Measurements from ENCODE around the gene ETS1.

DNA sequence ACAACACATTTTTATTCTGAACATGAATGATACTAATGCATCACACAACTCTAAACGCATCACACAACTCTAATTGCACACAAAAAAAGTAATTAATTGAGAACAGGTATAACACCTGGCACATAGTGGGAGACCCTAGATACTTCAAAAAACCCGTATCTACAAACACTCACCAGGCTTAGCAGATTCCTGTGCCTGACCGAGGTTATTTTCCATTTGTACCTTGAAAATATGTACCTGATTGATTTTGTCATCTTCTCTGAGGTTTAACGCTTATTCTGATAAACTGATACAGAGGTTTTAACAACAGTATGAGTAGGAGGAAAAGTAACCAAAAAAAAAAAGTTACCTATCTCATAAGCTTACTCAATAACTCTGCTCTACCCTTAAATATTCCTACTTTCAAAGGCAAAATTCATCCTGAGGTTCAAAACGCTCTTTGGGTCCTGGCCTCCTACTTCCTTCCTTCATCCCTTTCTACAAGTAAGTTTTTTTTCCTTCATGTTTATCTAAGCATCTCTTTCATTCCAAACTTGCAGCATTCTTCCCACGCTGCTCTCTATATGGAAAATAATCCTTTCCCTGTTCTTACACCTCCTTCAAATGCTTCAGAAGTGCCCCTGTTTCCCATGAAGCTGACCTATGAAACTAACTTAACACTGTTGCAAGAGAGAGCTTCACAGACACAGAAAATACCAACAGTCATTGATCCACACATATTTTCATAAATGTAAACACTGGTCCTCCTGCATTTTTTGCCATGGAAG lies 73.3 kb downstream of the ETS1 start:
- TF ChIP-seq, protein P1, sequence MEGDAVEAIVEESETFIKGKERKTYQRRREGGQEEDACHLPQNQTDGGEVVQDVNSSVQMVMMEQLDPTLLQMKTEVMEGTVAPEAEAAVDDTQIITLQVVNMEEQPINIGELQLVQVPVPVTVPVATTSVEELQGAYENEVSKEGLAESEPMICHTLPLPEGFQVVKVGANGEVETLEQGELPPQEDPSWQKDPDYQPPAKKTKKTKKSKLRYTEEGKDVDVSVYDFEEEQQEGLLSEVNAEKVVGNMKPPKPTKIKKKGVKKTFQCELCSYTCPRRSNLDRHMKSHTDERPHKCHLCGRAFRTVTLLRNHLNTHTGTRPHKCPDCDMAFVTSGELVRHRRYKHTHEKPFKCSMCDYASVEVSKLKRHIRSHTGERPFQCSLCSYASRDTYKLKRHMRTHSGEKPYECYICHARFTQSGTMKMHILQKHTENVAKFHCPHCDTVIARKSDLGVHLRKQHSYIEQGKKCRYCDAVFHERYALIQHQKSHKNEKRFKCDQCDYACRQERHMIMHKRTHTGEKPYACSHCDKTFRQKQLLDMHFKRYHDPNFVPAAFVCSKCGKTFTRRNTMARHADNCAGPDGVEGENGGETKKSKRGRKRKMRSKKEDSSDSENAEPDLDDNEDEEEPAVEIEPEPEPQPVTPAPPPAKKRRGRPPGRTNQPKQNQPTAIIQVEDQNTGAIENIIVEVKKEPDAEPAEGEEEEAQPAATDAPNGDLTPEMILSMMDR (conservative IDR thresholded peaks at IDR 0.05 in 1 of 2, IDR thresholded peaks at IDR 0.05 in 1 of 2; ENCODE audit: extremely low read depth in 1 of 2, insufficient read depth in 1 of 2, low read depth in 1 of 2, low read length in 2 of 2): no peak
- no peak for TF ChIP-seq EZH2 (IDR thresholded peaks at IDR 0.05; ENCODE audit: borderline replicate concordance, low read length)

Data from mammary epithelial cell (primary cell).